T-cell (primary cell): ENCODE data around the gene FAM89B. TPM values are rescaled to one million over a fixed set of nuclear protein-coding genes. Genes with fewer than 3 reads are reported as not detected.
A peak's percentile ranks its signal among the peaks of the same experiment; 100 is the strongest.

Experiments
- ATAC-seq, 4 experiments: fragments of 200-7000 bp in 3 of 4; fragments of 150-1000 bp in 1 of 4; cut with Tn5 transposase; replicated peaks in 1 of 4; 1 replicate in 3 of 4; 2 replicates in 1 of 4; pipeline ENCODE4 v1.10.0; 2021; ENCODE audit warnings: moderate library complexity in 3 of 4, mild to moderate bottlenecking in 2 of 4, moderate number of reproducible peaks in 1 of 4
- CTCF ChIA-PET, 2 donors: fragments of 300-600 bp; sonication (Branson Sonifier 250); formaldehyde crosslinking; loops; one replicate each; lab custom pipeline; 2022; ENCODE audit warnings: antibody characterized with exemption in 2 of 2; lab: Charles Lee
- POLR2A ChIA-PET, 2 donors: fragments of 300-600 bp; sonication (Branson Sonifier 250); formaldehyde crosslinking; loops; one replicate each; lab custom pipeline; 2022; ENCODE audit warnings: antibody characterized with exemption in 2 of 2; lab: Charles Lee
- DNase-seq, 35 experiments: peaks; one replicate each; pipeline versions ENCODE4 v3.0.0 to v3.0.0-alpha.2; 2013 to 2023
- H3K27ac ChIP-seq: one replicate; pipeline ENCODE4 v1.5.1; 2013; ENCODE audit warnings: low read length
- H3K27me3 ChIP-seq, 2 experiments: replicated peaks in 1 of 2; 1 replicate in 1 of 2; 2 replicates in 1 of 2; pipeline versions ENCODE4 v1.6.1 to v1.7.0; 2013; ENCODE audit warnings: low read length in 1 of 2, mixed read lengths in 1 of 2; ENCODE audit not compliant: control insufficient read depth in 2 of 2, insufficient read depth in 2 of 2; ENCODE audit errors: extremely low read depth in 1 of 2
- H3K36me3 ChIP-seq, 2 donors: 1 replicate in 1 of 2; 2 replicates in 1 of 2; pipeline versions ENCODE4 v1.6.1 to v1.7.0; 2013; ENCODE audit warnings: low read length in 1 of 2; ENCODE audit not compliant: control insufficient read depth in 2 of 2, insufficient read depth in 1 of 2; ENCODE audit errors: extremely low read depth in 1 of 2
- H3K4me1 ChIP-seq, 2 experiments: 1 replicate in 1 of 2; 2 replicates in 1 of 2; pipeline versions ENCODE4 v1.6.1 to v1.7.0; 2013; ENCODE audit warnings: low read length in 2 of 2, mixed read lengths in 1 of 2; ENCODE audit not compliant: insufficient read depth in 2 of 2, control insufficient read depth in 1 of 2; ENCODE audit errors: extremely low read depth in 1 of 2
- H3K4me3 ChIP-seq, 2 donors: 1 replicate in 1 of 2; 2 replicates in 1 of 2; pipeline versions ENCODE4 v1.5.1 to v1.7.0; 2013; ENCODE audit warnings: mild to moderate bottlenecking in 2 of 2, low read length in 1 of 2, moderate library complexity in 1 of 2; ENCODE audit not compliant: control insufficient read depth in 1 of 2; ENCODE audit errors: extremely low read depth in 1 of 2
- H3K9me3 ChIP-seq: 2 replicates; pipeline ENCODE4 v1.7.0; 2013
- H3K27ac Mint-ChIP-seq, 2 donors: one replicate each; pipeline ENCODE4 v1.8.0; 2020 to 2021; ENCODE audit warnings: mild to moderate bottlenecking in 2 of 2, mixed read lengths in 2 of 2
- H3K27me3 Mint-ChIP-seq, 2 donors: one replicate each; pipeline ENCODE4 v1.8.0; 2021 to 2022; ENCODE audit warnings: mixed read lengths in 2 of 2
- H3K36me3 Mint-ChIP-seq: one replicate; pipeline ENCODE4 v1.8.0; 2021; ENCODE audit warnings: mixed read lengths
- H3K4me1 Mint-ChIP-seq, 3 donors: one replicate each; pipeline ENCODE4 v1.8.0; 2020 to 2022; ENCODE audit warnings: mixed read lengths in 3 of 3, mild to moderate bottlenecking in 1 of 3
- H3K4me3 Mint-ChIP-seq, 3 donors: one replicate each; pipeline ENCODE4 v1.8.0; 2020 to 2022; ENCODE audit warnings: mild to moderate bottlenecking in 3 of 3, mixed read lengths in 3 of 3, moderate library complexity in 3 of 3
- H3K9me3 Mint-ChIP-seq, 3 donors: one replicate each; pipeline ENCODE4 v1.8.0; 2020 to 2022; ENCODE audit warnings: mixed read lengths in 3 of 3
- WGBS: methylation state at CpG from one replicate; pipeline ENCODE4 v1.1.5; 2013; ENCODE audit warnings: missing lambda C conversion rate; ENCODE audit not compliant: insufficient coverage; 5-methylcytosine and 5-hydroxymethylcytosine counted together
- total RNA-seq, 35 experiments: library from RNA in 6 of 35; stranded (reverse) in 6 of 35; fragments of 120-200 nt in 1 of 35; gene quantifications; one replicate each; pipeline versions ENCODE4 v1.2.1 to v1.2.4 and lab custom pipeline; 2013 to 2026

Gene FAM89B
- total RNA-seq, 5 donors from 2014 or later (not counting 1 experiment from before 2014, with no cell fraction given): 36.3 to 72.9 (median 69.3) TPM

DNA sequence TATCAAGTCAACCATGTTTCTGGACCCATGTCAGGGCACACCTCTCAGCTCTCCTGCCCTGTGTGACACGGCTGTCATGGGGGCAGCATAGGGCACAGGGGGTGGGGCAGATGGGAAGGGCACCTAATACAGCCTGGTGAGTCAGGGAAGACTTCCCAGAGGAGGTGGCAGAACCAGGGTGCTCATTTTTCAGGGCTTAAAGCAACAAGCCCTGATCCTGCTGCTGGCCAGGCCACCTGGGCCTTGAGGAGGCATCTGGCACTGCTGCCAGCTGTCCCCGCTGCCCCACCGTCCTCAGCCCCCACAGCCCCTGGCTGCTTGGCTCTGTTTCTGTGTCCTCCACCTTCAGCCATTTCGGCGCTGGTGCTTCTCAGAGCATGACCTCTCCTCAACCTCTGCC lies 37.3 kb downstream of the FAM89B start:
- Histone ChIP-seq H3K9me3 (no peaks in the 10 kb centered on the region), H3K27ac (no peak overlapping the region), H3K36me3 (peaks cover 11 to 54% of the 10 kb centered on the region in 2 donors), H3K27me3 (no peaks in the 10 kb centered on the region), H3K4me1 (peaks cover 26 to 45% of the 10 kb centered on the region in 2 experiments), H3K4me3 (no peak overlapping the region)
- Mint-ChIP-seq H3K36me3 (peaks cover 19% of the 10 kb centered on the region), H3K27me3 (no peaks in the 10 kb centered on the region), H3K4me3 (peak overlapping the region; percentile 15 to 91 (median 25)), H3K4me1 (peaks cover 43 to 49% (median 44%) of the 10 kb centered on the region in 3 donors), H3K9me3 (no peaks in the 10 kb centered on the region), H3K27ac (peak overlapping the region; percentile 68 to 93)
- DNase-seq (no peak), ATAC-seq (no peak)
- CTCF ChIA-PET: no interaction called here
- 84% methylated on average over 5 of the region's 5 CpGs for WGBS
- POLR2A ChIA-PET: interaction anchor here in 1 of 2 donors (0.6 kb wide), 1 partner anchor 127 kb away, joined by 5 read pairs; no protein-coding TSS in a partner anchor

DNA sequence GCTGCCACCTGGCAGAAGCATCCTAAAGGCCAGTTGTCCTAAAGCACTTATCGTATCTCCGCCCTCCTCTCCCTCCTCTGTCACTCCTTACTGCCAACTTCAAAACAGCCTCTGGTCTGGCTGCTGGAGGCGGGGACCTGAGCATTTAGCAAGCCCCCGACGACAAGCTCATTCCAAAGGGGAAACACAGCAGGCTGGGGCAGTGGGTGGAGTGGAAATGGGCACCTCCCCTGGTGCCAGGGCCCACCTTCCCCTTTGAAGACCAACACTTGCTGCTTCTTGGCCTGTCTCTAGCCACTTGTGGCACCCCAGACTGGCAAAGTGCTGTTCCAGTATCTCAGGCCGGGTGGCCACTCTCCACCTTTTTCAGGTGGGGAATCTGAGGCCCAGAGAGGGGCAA lies 38.1 kb downstream of the FAM89B start:
- 91% methylated on average over 3 of the region's 6 CpGs for WGBS
- CTCF ChIA-PET: no interaction called here
- peaks cover 28 to 49% of the 10 kb centered on the region in 2 experiments for H3K4me1 ChIP-seq
- H3K9me3 ChIP-seq: no peaks in the 10 kb centered on the region
- Mint-ChIP-seq H3K9me3 (no peaks in the 10 kb centered on the region), H3K4me3 (peak overlapping the region in 1 of 3 donors; percentile 91), H3K4me1 (peaks cover 43 to 49% (median 44%) of the 10 kb centered on the region in 3 donors), H3K27ac (peak overlapping the region; percentile 68 to 93), H3K36me3 (peaks cover 19% of the 10 kb centered on the region), H3K27me3 (no peaks in the 10 kb centered on the region)
- POLR2A ChIA-PET: interaction anchor here (0.5 to 1.0 kb wide), 3 partner anchors 61 to 259 kb away, joined by 4 to 12 read pairs (median 7); no protein-coding TSS in a partner anchor
- ATAC-seq (no peak), DNase-seq (no peak)
- H3K27me3 ChIP-seq: no peaks in the 10 kb centered on the region
- peaks cover 11 to 47% of the 10 kb centered on the region in 2 donors for H3K36me3 ChIP-seq
- H3K4me3 ChIP-seq: no peak overlapping the region
- peak overlapping the region; percentile 74 for H3K27ac ChIP-seq

DNA sequence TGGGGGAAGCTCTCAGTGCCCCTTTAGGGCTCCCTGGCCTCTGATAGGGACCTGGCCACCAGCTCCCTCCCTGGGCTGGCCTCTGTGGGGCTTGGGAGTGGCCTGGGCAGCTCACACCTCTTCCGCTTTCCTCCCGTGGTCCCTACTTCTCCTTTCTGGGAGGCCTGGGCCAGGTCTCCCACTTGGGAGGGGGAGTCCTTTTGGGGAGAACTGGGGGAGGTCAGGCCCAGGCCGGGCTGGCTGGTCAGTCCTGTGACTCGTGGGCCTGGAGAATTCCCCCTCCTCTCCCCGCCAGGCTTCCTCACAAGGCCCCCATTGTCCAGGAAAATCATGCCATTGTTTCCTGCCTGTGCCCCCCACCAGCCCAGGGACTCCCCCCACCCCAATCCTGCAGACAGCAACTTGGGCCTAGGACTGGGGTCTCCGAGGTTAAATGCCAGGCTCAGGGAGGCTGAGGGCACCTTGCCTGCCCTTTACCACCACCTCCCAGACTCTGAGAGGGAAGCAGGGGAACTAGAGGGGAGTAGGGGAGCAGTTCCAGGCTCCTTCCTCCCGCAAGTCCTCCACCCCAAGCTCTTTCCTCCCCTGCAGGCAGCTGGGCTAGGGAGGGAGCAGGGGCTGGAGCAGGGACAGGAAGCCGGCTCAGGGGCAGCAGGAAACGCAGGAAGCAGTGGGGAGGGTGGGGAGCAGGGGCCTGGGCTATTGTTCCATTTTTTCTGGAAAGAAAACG lies 38.9 kb downstream of the FAM89B start:
- WGBS: 41% methylated on average over 4 of the region's 10 CpGs
- Mint-ChIP-seq H3K36me3 (peaks cover 13% of the 10 kb centered on the region), H3K4me3 (peak overlapping the region; percentile 31 to 93 (median 91))

DNA sequence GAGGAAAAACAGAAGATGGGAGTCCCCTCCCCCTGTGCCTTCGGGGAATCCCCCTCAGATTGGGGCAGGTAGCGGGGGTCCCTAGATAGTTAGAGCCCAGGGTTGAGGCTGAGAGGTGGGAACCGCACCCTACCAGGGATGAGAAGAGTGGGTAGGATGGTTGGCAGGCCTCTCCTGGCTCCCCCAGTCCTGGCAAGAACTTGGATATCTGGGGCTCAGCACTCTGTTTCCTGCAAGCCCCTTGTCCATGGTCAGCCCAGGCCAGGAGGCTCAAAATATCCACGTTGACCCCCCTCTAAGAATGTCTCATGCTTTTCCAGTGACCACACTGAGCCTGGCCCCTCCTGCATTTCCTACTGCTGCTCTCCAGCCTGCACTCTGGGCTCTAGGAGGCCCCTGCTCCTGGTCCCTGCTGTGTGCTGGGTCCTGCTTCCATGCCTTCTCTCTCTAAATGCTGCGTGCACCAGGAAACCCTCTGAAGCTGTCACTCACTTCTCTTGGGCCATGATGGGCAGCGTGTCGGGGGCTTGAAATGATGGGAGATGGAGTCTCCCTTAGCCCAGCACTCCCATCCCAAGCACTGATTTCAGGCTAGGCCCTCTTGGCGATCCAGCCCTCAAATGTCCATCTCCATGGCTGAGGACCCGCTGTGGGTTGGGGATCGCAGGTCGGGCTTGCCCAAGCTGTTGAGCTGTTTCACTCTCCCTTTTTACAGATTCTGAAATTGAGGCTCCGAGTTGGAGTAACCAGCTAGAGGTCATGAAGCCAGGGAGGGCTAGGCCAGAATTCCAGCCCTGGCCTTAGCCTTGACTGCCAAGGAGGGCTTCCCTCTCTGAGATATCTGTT lies 39.6 kb downstream of the FAM89B start:
- CTCF ChIA-PET: no interaction called here
- Histone ChIP-seq H3K27me3 (no peaks in the 10 kb centered on the region), H3K27ac (peak overlapping the region; percentile 74), H3K4me1 (peaks cover 36 to 58% of the 10 kb centered on the region in 2 experiments), H3K36me3 (peaks cover 8 to 33% of the 10 kb centered on the region in 2 donors), H3K9me3 (no peaks in the 10 kb centered on the region), H3K4me3 (peak overlapping the region; percentile 94 to 99)
- ATAC-seq (no peak), DNase-seq (no peak)
- Mint-ChIP-seq H3K4me3 (peak overlapping the region; percentile 91 to 96 (median 93)), H3K4me1 (peaks cover 50 to 60% (median 52%) of the 10 kb centered on the region in 3 donors), H3K27me3 (no peaks in the 10 kb centered on the region), H3K36me3 (peaks cover 13% of the 10 kb centered on the region), H3K27ac (peak overlapping the region; percentile 93 to 95), H3K9me3 (no peaks in the 10 kb centered on the region)
- POLR2A ChIA-PET: interaction anchor here in 1 of 2 donors (0.6 kb wide), 1 partner anchor 244 kb away, joined by 3 read pairs; no protein-coding TSS in a partner anchor
- WGBS: 71% methylated on average over 4 of the region's 12 CpGs

More for the DNA sequence above, 38.9 kb downstream of the FAM89B start:
- H3K4me3 ChIP-seq: peak overlapping the region in 1 of 2 donors; percentile 32
- H3K9me3 ChIP-seq: no peaks in the 10 kb centered on the region
- DNase-seq: peak in 2 of 35 experiments; percentile 9 to 33
- no peaks in the 10 kb centered on the region for H3K27me3 ChIP-seq
- Mint-ChIP-seq H3K4me1 (peaks cover 43 to 52% (median 44%) of the 10 kb centered on the region in 3 donors), H3K9me3 (no peaks in the 10 kb centered on the region), H3K27me3 (no peaks in the 10 kb centered on the region), H3K27ac (peak overlapping the region; percentile 68 to 93)
- no peak for ATAC-seq
- H3K36me3 ChIP-seq: peaks cover 8 to 39% of the 10 kb centered on the region in 2 donors
- peaks cover 29 to 50% of the 10 kb centered on the region in 2 experiments for H3K4me1 ChIP-seq
- ChIA-PET POLR2A (interaction anchor here in 1 of 2 donors (1.0 kb wide), 1 partner anchor 62 kb away, joined by 12 read pairs; no protein-coding TSS in a partner anchor), CTCF (no interaction called here)
- peak overlapping the region; percentile 74 for H3K27ac ChIP-seq

DNA sequence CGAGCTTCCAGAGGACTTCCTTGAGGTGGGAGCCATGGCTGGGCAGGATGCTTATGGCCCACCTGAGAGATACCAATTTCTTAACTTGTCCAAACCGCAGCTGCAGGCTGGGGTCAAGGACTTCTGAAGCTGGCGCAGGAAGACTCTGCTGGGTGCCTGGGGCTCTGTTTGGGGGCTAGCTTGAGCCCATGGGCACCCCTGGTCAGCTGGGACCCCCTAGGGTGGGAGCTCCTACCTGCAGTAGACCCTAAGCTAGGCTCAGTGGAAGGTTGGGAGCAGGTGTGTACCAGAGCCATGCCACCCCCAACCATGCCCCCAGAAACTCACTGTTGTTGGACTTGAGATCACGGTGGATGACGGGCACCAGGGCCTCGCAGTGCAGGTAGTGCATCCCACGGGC lies 40.4 kb downstream of the FAM89B start:
- Histone ChIP-seq H3K4me1 (peaks cover 39 to 65% of the 10 kb centered on the region in 2 experiments), H3K4me3 (peak overlapping the region; percentile 94 to 99), H3K27ac (peak overlapping the region; percentile 99), H3K9me3 (no peaks in the 10 kb centered on the region), H3K27me3 (no peaks in the 10 kb centered on the region), H3K36me3 (peaks cover 5 to 36% of the 10 kb centered on the region in 2 donors)
- H3K4me3 Mint-ChIP-seq: peak overlapping the region; percentile 91 to 96 (median 93)
- H3K36me3 Mint-ChIP-seq: peaks cover 10% of the 10 kb centered on the region
- no peaks in the 10 kb centered on the region for H3K9me3 Mint-ChIP-seq
- CTCF ChIA-PET: no interaction called here
- H3K27me3 Mint-ChIP-seq: no peaks in the 10 kb centered on the region
- H3K4me1 Mint-ChIP-seq: peaks cover 57 to 67% (median 58%) of the 10 kb centered on the region in 3 donors
- ATAC-seq (no peak), DNase-seq (no peak)
- 49% methylated on average over 7 of the region's 7 CpGs for WGBS
- POLR2A ChIA-PET: interaction anchor here in 1 of 2 donors (0.6 kb wide), 1 partner anchor 245 kb away, joined by 3 read pairs; no protein-coding TSS in a partner anchor
- peak overlapping the region; percentile 93 to 95 for H3K27ac Mint-ChIP-seq
